Measurements from ENCODE around the gene CCDC148. TPM values are rescaled to one million over a fixed set of nuclear protein-coding genes. Genes with fewer than 3 reads are reported as not detected.
A peak's percentile ranks its signal among the peaks of the same experiment; 100 is the strongest.

Gene CCDC148
- total and polyA plus RNA-seq, 2 donors (not counting 3 experiments of a cell fraction or from before 2014, with no cell fraction given) = 0.04 to 0.69 TPM

GRCh38 chr2:158464426-158465281 lies 8.1 kb upstream of the CCDC148 start:
- Histone ChIP-seq H3K4me1 (ENCODE audit: control insufficient read depth, extremely low read depth, insufficient read depth, low read length) (peaks cover 18% of the 10 kb centered on the region), H3K27me3 (ENCODE audit: control insufficient read depth in 2 of 2, insufficient read depth in 2 of 2, low read length in 2 of 2) (no peaks in the 10 kb centered on the region), H3K9ac (replicated peaks; ENCODE audit: extremely low read depth, insufficient read depth, low read length) (no peak overlapping the region), H3K9me1 (replicated peaks; ENCODE audit: control insufficient read depth, extremely low read depth, insufficient read depth, low read length) (no peaks in the 10 kb centered on the region), H2AFZ (ENCODE audit: low read depth, low read length) (no peak overlapping the region), H3K36me3 (ENCODE audit: control insufficient read depth in 2 of 2, extremely low read depth in 1 of 2, insufficient read depth in 2 of 2, low read length in 2 of 2) (no peaks in the 10 kb centered on the region), H4K20me1 (replicated peaks; ENCODE audit: control insufficient read depth, extremely low read depth, insufficient read depth, low read length) (peaks cover 4% of the 10 kb centered on the region), H3K79me2 (ENCODE audit: control insufficient read depth, insufficient read depth, low read length) (peaks cover 75% of the 10 kb centered on the region), H3K4me2 (ENCODE audit: insufficient read depth, low read length) (no peak overlapping the region), H3K4me3 (replicated peaks in 1 of 3; ENCODE audit: insufficient read depth in 1 of 3, low read depth in 1 of 3, low read length in 3 of 3) (no peak overlapping the region), H3K9me3 (replicated peaks; ENCODE audit: control insufficient read depth, insufficient read depth, low read length) (no peaks in the 10 kb centered on the region), H3K27ac (ENCODE audit: insufficient read depth, low read depth, low read length) (no peak overlapping the region)
- no peak for FAIRE-seq
- no peak for TF ChIP-seq POLR2A (IDR thresholded peaks at IDR 0.05; ENCODE audit: low read depth, low read length)
- peak; percentile 41 to 42 for TF ChIP-seq CTCF (IDR thresholded peaks at IDR 0.05; ENCODE audit: extremely low read depth in 1 of 2, insufficient read depth in 1 of 2, low read depth in 1 of 2, low read length in 2 of 2)
- no TSS peak for BruUV-seq (replicated peaks)
- intact Hi-C loops (cut with micrococcal nuclease) = no loop called here
- ChIA-PET CTCF (interaction anchor here (0.6 to 1.9 kb wide), 6 partner anchors 9 to 289 kb away, joined by 3 to 6 read pairs (median 4); no protein-coding TSS in a partner anchor), POLR2A (no interaction called here)
- dilution Hi-C loops (cut with MboI; ENCODE audit: extremely low pct_ligation_motif_present, low sequenced_read_pairs) = no loop called here
- peak; percentile 16 for DNase-seq (ENCODE audit: low read depth, low spot score)

GRCh38 chr2:158463496-158464095 lies 7.0 kb upstream of the CCDC148 start:
- H2AFZ ChIP-seq (ENCODE audit: low read depth, low read length) = no peak overlapping the region
- TF ChIP-seq MAX (IDR thresholded peaks at IDR 0.05; ENCODE audit: insufficient read depth, insufficient read length) (no peak), MYC (IDR thresholded peaks at IDR 0.05; ENCODE audit: low read depth, low read length) (no peak), POLR2AphosphoS5 (IDR thresholded peaks at IDR 0.05; ENCODE audit: insufficient read depth, low read depth, low read length) (no peak)
- H3K9ac ChIP-seq (replicated peaks; ENCODE audit: extremely low read depth, insufficient read depth, low read length) = no peak overlapping the region
- peaks cover 4% of the 10 kb centered on the region for H4K20me1 ChIP-seq (replicated peaks; ENCODE audit: control insufficient read depth, extremely low read depth, insufficient read depth, low read length)
- H3K9me1 ChIP-seq (replicated peaks; ENCODE audit: control insufficient read depth, extremely low read depth, insufficient read depth, low read length) = no peaks in the 10 kb centered on the region
- ChIA-PET CTCF (interaction anchor here (1.3 to 1.9 kb wide), 3 partner anchors 146 to 290 kb away, joined by 4 to 6 read pairs (median 5); no protein-coding TSS in a partner anchor), POLR2A (no interaction called here)
- peaks cover 29% of the 10 kb centered on the region for H3K4me1 ChIP-seq (ENCODE audit: control insufficient read depth, extremely low read depth, insufficient read depth, low read length)
- DNase-seq (ENCODE audit: low read depth, low spot score) (no peak), FAIRE-seq (no peak)
- intact Hi-C loops (cut with micrococcal nuclease) (no loop called here), dilution Hi-C loops (cut with MboI; ENCODE audit: extremely low pct_ligation_motif_present, low sequenced_read_pairs) (no loop called here)
- no TSS peak for BruUV-seq (replicated peaks)
- H3K36me3 ChIP-seq (ENCODE audit: control insufficient read depth in 2 of 2, extremely low read depth in 1 of 2, insufficient read depth in 2 of 2, low read length in 2 of 2) = no peaks in the 10 kb centered on the region
- H3K27ac ChIP-seq (ENCODE audit: insufficient read depth, low read depth, low read length) = no peak overlapping the region
- H3K4me2 ChIP-seq (ENCODE audit: insufficient read depth, low read length) = no peak overlapping the region
- peaks cover 83% of the 10 kb centered on the region for H3K79me2 ChIP-seq (ENCODE audit: control insufficient read depth, insufficient read depth, low read length)
- no peaks in the 10 kb centered on the region for H3K9me3 ChIP-seq (replicated peaks; ENCODE audit: control insufficient read depth, insufficient read depth, low read length)
- H3K4me3 ChIP-seq (replicated peaks in 1 of 3; ENCODE audit: insufficient read depth in 1 of 3, low read depth in 1 of 3, low read length in 3 of 3) = no peak overlapping the region
- no peaks in the 10 kb centered on the region for H3K27me3 ChIP-seq (ENCODE audit: control insufficient read depth in 2 of 2, insufficient read depth in 2 of 2, low read length in 2 of 2)

Data from endothelial cell of umbilical vein (primary cell).